HCT116 (cell line): ENCODE measurements around the gene PCDHA10.
A peak's percentile ranks its signal among the peaks of the same experiment; 100 is the strongest.

Experiments
- EGR1 ChIP-seq: IDR thresholded peaks from 2 replicates; pipeline ENCODE4 v1.6.1; 2012; ENCODE audit warnings: low read depth
- EZH2 ChIP-seq: fragments of 200-600 bp; sonication (generic); IDR thresholded peaks from 2 replicates; pipeline ENCODE4 v1.6.1; 2017; ENCODE audit warnings: antibody characterized with exemption, mixed run types
- JUND ChIP-seq: IDR thresholded peaks from 2 replicates; pipeline ENCODE4 v1.6.1; 2012
- POLR2A ChIP-seq: IDR thresholded peaks from 2 replicates; pipeline ENCODE4 v1.7.0; 2011; ENCODE audit warnings: borderline replicate concordance; ENCODE audit not compliant: insufficient read depth, insufficient read length; ENCODE audit errors: extremely low read depth
- POLR2AphosphoS5 ChIP-seq: IDR thresholded peaks from 2 replicates; pipeline ENCODE4 v1.6.1; 2011; ENCODE audit warnings: mild to moderate bottlenecking, low read depth, low read length, moderate library complexity
- RAD21 ChIP-seq: IDR thresholded peaks from 2 replicates; pipeline ENCODE4 v1.6.1; 2012; ENCODE audit warnings: low read depth, mild to moderate bottlenecking
- SIN3A ChIP-seq: IDR thresholded peaks from 2 replicates; pipeline ENCODE4 v1.6.1; 2012; ENCODE audit warnings: low read depth
- SP1 ChIP-seq: IDR thresholded peaks from 2 replicates; pipeline ENCODE4 v1.6.1; 2012; ENCODE audit warnings: low read depth
- TCF7L2 ChIP-seq: IDR thresholded peaks from 2 replicates; pipeline ENCODE4 v1.7.0; 2011; ENCODE audit warnings: borderline replicate concordance, inconsistent platforms; ENCODE audit not compliant: insufficient read depth, insufficient read length; ENCODE audit errors: extremely low read depth
- YY1 ChIP-seq: IDR thresholded peaks from 2 replicates; pipeline ENCODE4 v1.6.1; 2011; ENCODE audit warnings: low read length, low read depth, moderate library complexity, mild to moderate bottlenecking; ENCODE audit not compliant: insufficient replicate concordance; ENCODE audit errors: extremely low read depth
- ZFX ChIP-seq: fragments of 450-650 bp; IDR thresholded peaks from 2 replicates; pipeline ENCODE4 v1.6.1; 2017
- TF ChIP-seq, protein P1 (sequence below): IDR thresholded peaks from 2 replicates; pipeline ENCODE4 v1.6.1; 2012
- TF ChIP-seq, protein P2 (sequence below), 3 experiments: fragments of 200-600 bp in 1 of 3; sonication (generic) in 1 of 3; IDR thresholded peaks in 2 of 3; conservative IDR thresholded peaks in 1 of 3; 2 replicates each; pipeline ENCODE4 v1.5.1; 2012 to 2017; ENCODE audit warnings: low read depth in 2 of 3, low read length in 2 of 3, antibody characterized with exemption in 1 of 3, borderline replicate concordance in 1 of 3, control low read depth in 1 of 3, mild to moderate bottlenecking in 1 of 3, mixed read lengths in 1 of 3, mixed run types in 1 of 3, moderate library complexity in 1 of 3; ENCODE audit not compliant: insufficient read depth in 1 of 3
- TF ChIP-seq, protein P3 (sequence below): IDR thresholded peaks from 2 replicates; pipeline ENCODE4 v1.6.1; 2012

DNA sequence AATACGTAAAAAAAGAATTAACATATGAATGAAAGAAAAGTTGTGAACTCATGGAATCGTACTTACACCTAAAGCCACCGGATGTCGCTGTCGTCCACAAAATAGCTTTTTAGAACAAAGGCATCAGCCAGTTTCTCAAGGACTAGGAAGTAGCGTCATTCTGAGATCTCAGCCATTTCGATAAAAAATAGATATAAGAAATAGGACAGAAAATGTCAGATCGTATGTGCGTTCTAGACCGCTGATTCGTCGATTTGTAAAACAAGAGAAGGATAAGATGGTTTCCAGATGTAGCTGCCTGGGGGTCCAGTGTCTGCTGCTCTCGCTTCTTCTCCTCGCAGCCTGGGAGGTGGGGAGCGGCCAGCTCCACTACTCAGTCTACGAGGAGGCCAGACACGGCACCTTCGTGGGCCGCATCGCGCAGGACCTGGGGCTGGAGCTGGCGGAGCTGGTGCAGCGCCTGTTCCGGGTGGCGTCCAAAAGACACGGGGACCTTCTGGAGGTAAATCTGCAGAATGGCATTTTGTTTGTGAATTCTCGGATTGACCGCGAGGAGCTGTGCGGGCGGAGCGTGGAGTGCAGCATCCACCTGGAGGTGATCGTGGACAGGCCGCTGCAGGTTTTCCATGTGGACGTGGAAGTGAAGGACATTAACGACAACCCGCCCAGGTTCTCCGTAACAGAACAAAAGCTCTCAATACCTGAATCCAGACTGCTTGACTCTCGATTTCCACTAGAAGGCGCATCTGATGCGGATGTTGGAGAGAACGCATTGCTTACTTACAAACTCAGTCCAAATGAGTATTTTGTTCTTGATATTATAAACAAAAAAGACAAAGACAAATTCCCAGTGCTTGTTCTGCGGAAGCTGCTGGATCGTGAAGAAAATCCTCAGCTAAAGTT lies at the start of gene PCDHA10:
- TF ChIP-seq POLR2A (no peak), ZFX (no peak), EZH2 (no peak), EGR1 (no peak), JUND (no peak), YY1 (no peak), POLR2AphosphoS5 (no peak), RAD21 (peak; percentile 68), TCF7L2 (no peak), SP1 (no peak), SIN3A (no peak)
- TF ChIP-seq, protein P1, sequence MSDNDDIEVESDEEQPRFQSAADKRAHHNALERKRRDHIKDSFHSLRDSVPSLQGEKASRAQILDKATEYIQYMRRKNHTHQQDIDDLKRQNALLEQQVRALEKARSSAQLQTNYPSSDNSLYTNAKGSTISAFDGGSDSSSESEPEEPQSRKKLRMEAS = no peak
- TF ChIP-seq, protein P2, sequence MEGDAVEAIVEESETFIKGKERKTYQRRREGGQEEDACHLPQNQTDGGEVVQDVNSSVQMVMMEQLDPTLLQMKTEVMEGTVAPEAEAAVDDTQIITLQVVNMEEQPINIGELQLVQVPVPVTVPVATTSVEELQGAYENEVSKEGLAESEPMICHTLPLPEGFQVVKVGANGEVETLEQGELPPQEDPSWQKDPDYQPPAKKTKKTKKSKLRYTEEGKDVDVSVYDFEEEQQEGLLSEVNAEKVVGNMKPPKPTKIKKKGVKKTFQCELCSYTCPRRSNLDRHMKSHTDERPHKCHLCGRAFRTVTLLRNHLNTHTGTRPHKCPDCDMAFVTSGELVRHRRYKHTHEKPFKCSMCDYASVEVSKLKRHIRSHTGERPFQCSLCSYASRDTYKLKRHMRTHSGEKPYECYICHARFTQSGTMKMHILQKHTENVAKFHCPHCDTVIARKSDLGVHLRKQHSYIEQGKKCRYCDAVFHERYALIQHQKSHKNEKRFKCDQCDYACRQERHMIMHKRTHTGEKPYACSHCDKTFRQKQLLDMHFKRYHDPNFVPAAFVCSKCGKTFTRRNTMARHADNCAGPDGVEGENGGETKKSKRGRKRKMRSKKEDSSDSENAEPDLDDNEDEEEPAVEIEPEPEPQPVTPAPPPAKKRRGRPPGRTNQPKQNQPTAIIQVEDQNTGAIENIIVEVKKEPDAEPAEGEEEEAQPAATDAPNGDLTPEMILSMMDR (IDR thresholded peaks at IDR 0.05 in 2 of 3, conservative IDR thresholded peaks at IDR 0.05 in 1 of 3; ENCODE audit: borderline replicate concordance in 1 of 3, insufficient read depth in 1 of 3, low read depth in 2 of 3, low read length in 2 of 3) = peak; percentile 29 to 52 (median 43); a peak in 3 of 6 replicates
- TF ChIP-seq, protein P3, sequence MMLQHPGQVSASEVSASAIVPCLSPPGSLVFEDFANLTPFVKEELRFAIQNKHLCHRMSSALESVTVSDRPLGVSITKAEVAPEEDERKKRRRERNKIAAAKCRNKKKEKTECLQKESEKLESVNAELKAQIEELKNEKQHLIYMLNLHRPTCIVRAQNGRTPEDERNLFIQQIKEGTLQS = no peak
